G401 (cell line): ENCODE results near the gene EXTL2. TPM values are rescaled to one million over a fixed set of nuclear protein-coding genes. Genes with fewer than 3 reads are reported as not detected.

Experiments
- total RNA-seq: library from RNA; depleted of rRNA; stranded (reverse); fragments of >200 nt; shearing (Covaris generic); gene quantifications from 2 replicates; pipeline ENCODE4 v1.2.3, GENCODE V29; 2014; rRNA removed

EXTL2 gene
- total RNA-seq, 1 experiment from 2014 or later: 36.9 TPM

Other genes with a start within 250 kb of the EXTL2 start
- gene VCAM1, start 175.1 kb downstream of the EXTL2 start, total RNA-seq: not detected in 2 replicates
- gene SLC30A7, start 1.2 kb upstream of the EXTL2 start, total RNA-seq: 17.6 and 18.4 TPM in 2 replicates
- 42.5 and 80.4 TPM in 2 replicates for gene DPH5, start 130.9 kb upstream of the EXTL2 start, total RNA-seq